Liver (tissue), 2 donors: ENCODE measurements around the gene ZSWIM6.

Experiments used
- TF ChIP-seq, protein P1 (sequence below): fragments of 150-350 bp; IDR thresholded peaks from 2 replicates; pipeline ENCODE4 v1.5.1; 2017; ENCODE audit warnings: improper control_type of control experiment, low read depth, low read length; ENCODE audit not compliant: missing input control
- TF ChIP-seq, protein P2 (sequence below): IDR thresholded peaks from 2 replicates; pipeline ENCODE4 v1.6.1; 2016; ENCODE audit warnings: antibody characterized with exemption
- donor health status: healthy.

DNA sequence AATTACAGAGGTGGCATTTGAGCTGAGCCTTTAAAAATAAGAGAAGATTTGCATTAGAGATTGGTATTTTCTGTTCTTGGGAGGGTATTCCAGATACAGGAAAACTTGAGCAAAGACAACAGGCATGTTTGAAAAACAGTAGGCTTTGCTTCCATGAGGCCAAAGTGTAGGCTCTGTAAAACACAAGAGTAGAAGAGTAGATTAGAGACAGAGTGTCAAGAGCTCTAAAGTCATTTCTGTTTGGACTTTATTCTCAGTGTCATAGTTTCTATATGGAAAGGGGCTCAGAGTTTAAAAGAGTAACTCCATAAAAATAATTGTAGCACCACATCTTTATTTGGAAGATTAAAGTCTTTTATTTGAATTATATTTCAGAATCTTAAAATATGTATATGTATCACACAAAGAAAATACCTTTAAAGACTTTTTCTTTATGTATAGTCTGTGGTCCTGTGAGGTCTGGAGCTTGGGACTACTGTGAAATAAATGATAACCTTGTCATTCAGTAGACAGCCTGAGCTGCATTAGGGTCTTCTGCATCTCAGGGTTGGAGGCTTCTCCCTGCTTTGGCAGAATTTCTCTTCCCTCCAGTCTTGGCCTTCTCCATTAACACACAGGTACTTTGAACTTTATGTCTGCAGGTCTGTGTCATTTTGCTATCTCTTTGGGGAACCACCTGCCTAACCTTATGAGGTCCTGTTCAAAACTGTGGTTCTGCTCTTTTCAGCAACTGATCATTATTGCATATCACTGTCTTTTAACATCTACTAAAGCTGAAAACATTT lies 73.6 kb downstream of the ZSWIM6 start:
- TF ChIP-seq, protein P1, sequence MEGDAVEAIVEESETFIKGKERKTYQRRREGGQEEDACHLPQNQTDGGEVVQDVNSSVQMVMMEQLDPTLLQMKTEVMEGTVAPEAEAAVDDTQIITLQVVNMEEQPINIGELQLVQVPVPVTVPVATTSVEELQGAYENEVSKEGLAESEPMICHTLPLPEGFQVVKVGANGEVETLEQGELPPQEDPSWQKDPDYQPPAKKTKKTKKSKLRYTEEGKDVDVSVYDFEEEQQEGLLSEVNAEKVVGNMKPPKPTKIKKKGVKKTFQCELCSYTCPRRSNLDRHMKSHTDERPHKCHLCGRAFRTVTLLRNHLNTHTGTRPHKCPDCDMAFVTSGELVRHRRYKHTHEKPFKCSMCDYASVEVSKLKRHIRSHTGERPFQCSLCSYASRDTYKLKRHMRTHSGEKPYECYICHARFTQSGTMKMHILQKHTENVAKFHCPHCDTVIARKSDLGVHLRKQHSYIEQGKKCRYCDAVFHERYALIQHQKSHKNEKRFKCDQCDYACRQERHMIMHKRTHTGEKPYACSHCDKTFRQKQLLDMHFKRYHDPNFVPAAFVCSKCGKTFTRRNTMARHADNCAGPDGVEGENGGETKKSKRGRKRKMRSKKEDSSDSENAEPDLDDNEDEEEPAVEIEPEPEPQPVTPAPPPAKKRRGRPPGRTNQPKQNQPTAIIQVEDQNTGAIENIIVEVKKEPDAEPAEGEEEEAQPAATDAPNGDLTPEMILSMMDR = no peak
- TF ChIP-seq, protein P2, sequence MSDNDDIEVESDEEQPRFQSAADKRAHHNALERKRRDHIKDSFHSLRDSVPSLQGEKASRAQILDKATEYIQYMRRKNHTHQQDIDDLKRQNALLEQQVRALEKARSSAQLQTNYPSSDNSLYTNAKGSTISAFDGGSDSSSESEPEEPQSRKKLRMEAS = no peak
